ENCODE measurements around the gene MED15.
A peak's percentile ranks its signal among the peaks of the same experiment; 100 is the strongest.
"Not testable (repeated sequence)": the region's sequence is repeated elsewhere in the genome, so short reads cannot be mapped to it uniquely, and the experiment has no call there.

The MED15 gene

GRCh38 chr22:20606041-20606783 is 98.8 kb downstream of the MED15 start:
- DNase-seq, result peak; percentile 64

GRCh38 chr22:20606784-20607128 is 99.3 kb downstream of the MED15 start:
- DNase-seq, result no peak

- no peak for DNase-seq
Measured at GRCh38 chr22:20607157-20607907, 99.9 kb downstream of the MED15 start.

DNA sequence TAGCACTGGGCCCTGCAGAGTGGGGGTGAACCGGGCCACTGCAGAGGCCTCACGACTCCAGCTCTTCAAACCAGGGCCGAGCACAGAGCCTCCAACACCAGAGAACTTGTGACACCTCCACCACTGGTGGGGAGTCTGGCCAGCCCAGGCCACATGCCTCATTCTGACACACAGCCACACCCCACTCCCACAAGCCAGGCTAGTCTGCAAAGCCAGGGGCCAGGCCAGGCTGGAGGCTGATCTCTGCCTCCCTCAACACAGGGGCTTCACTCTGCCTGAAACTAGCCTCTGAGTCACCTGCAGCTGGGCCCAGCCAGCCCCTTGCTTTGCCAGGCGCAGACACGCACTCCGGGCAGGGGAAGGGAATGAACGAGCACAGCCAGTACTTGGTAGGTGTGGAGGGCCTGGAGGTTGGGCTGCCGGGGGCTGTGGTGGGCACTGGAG is 102.9 kb downstream of the MED15 start:
- DNase-seq, result no peak

DNA sequence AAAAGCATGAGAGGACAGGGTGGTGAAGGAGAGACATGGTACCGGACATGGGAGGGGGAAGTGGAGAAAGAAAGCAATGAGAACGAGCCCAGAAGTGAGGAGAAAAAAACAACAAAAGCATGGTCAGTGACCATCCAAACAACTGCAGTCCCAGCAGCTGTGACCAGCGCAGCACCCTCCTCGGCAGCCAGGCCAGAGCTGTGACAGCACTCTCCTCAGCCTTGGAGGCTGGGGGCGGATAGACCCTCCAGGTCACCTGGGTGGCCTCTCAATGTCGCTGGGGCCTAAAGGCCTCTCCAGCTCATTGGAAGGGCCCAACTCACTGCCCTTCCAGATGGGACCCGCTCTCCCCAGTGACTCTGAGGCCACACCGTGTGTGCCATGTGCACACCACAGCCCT is 103.3 kb downstream of the MED15 start:
- DNase-seq, result no peak

GRCh38 chr22:20611418-20611817 is 104.0 kb downstream of the MED15 start:
- DNase-seq, result no peak

DNA sequence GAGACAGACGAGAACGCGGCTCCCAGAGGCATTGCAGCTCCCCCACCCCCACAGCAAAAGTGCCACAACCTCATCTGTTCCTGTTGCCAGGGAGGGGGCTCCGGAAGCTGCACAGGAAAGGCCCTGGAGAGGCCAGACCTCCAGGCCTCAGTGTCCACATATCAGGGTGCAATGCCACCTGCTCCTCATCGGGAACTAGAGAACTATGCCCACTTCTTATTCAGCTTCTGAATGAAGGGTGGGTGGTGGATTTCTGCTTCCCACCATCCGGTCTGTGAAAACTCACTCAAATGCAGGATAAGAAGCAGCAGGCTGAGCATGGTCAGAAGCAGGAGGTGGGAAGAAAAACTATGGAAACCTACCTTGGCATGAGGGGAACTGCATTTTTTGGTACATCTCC is 105.9 kb downstream of the MED15 start:
- no peak for DNase-seq

DNA sequence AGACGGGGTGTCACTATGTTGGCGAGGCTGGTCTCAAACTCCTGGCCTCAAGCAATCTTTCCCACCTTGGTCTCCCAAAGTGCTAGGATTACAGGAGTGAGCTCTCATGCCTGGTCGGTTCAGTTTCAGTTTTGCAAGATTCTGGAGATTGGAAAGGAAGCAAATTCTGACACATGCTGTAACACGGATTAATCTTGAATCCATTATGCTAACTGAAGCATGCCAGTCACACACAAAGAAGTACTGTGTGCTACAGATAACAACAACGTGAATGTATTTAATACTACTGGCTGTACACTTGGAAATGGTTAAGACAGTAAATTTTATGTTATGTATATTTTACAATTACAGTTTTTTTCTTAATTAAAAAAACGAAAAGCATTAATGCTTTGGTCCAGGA is 107.6 kb downstream of the MED15 start:
- no peak for DNase-seq

DNA sequence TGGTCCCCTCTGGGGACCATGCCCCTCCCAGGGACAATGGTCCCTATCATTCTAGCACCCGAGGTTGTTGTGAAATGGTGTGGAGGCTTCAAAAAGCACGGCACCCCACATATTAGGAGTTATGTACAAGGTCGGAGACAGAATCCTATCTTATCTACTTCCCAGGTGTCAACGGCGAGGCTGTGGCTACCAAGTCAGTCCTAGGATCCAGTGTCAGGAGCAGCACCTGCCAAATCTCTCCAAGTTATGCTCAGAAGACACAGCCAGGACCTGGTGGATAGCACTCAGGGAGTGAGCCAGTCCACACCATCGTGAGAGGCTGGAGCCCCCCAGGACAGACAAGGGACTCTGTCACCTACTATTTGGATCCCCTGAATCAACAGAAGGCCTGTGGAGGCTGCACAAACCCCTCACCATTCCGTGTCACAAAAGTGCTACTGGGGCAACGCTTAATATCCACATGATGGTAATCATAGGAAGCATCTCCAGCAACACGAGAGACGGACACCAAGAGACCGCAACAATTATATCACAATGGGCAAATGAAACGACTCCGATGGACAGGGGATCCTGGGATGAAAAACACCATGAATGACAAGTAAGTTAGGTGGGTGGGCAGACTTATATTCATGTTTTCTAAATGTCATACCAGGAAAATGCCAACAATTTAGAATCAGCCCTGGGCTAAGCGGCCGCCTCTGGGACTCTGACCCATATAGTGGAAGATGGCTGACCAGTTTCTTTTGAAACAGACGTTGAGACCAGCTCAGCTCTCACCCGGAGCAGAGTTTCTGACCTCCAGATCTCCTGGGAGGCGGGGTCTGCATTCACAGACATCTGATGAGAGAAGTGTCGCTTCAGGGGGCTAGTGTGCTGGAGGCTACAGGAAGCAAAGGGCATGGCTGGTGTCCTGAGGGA is 108.4 kb downstream of the MED15 start:
- DNase-seq, result no peak

DNA sequence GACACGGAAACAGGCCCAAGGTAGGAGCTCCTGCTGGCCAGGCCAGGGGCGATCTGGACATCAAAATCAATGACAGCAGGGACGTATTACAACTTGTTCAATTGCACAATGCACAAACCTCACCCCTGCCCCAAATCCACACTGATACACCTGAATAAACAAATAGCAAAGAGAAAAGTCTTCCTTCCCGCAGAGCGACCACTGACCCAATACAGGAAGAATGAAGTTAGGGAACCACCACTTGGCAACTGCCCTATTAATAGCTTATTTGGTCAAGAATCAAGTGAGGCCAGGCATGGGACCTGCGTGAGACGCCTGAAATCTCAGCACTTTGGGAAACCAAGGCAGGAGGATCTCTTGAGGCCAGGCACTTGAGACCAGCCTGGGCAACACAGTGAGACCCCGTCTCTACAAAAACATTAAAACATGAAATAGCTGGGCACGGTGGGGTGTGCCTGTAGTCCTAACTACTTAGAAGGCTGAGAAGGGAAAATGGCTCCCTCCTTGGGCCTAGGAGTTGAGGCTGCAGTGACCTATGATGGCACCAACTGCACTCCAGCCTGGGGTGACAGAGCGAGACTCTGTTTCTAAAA is 109.1 kb downstream of the MED15 start:
- DNase-seq, result no peak

DNA sequence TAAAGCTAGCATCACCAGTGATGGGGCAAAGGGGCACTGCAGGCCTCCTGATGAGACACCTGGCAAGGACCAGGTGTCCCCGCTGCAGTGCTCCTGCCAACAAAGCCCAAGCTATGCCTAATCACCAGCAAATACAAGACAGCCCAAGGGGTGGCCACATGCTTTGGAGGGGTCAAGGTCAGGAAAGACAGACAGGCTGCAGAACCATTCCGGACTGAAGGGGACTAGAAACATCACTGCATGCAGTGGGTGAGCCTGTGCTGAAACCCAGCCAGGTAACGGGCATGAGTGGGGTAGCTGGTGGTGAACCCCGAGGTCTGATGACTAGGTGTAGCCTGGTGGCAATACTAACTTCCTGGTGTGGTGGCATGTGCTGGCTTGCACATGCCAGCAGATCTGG is 111.1 kb downstream of the MED15 start:
- no peak for DNase-seq

DNA sequence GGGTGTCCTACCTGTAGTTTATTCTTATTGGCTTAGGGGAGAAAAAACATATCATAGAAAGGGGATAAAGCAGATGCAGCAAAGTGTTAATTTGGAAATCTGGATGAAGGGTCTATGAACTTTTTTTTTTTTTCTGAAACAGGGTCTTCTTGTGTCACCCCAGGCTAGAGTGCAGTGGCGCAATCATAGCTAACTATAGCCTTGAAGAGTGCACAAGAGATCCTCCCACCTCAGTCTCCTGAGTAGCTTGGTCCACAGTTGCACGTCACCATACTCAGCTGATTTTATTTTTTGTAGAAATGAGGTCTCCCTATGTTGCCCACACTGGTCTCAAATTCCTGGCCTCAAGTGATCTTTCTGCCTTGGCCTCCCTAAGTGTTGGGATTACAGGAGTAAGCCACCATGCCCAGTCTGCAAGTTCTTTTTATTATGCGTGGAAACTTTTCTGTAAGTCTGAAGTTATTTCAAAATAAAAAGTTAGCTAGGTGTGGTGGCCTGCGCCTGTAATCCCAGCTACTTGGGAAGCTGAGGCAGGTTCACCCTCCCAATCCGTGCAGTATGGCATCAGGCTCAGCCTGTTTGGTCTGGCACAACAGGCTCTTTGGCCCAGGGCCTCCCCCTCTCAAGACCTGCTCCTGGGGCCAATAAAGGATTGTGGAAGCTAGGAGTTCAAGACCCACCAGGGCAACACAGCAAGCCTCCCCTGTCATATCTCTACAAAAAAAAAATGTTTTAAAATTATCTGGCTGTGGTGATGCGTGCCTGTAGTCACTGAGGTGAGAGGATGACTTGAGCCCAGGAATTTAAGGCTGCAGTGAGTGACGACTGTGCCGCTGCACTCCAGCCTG is 111.9 kb downstream of the MED15 start:
- DNase-seq, result no peak

DNA sequence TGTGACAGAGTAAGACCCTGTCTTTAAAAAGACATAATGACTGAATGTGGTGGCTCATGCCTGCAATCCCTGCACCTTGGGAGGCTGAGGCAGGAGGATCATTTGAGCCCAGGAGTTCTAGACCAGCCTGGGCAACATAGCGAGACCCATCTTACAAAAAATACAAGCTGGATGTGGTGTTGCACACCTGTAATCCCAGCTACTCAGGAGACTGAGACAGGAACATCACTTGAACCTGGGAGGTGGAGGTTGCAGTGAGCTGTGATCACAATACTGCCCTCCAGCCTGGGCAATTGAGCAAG is 112.4 kb downstream of the MED15 start:
- DNase-seq, result not testable (repeated sequence)

DNA sequence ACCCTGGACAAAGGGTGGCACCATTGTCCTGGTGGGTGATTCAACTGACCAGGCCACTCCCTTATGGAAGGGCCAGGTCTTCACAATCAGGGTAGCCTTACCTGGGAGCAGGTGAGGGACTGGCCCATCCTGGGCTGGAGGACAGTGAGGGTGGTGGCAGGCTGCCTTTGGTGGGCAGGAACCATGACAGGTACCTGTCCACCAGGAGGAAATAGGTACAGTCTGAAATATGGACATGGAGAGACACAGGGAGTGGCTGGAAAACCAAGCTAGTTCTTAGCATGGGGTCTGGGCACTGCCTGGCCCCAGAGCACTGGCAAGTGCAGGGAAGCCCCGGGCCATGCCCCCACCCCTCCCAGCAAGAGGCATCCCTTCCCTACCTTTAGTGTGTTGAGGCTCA is 113.8 kb downstream of the MED15 start:
- DNase-seq, result no peak

- DNase-seq, result no peak
Measured at GRCh38 chr22:20622650-20623339, 115.4 kb downstream of the MED15 start.

- peak; percentile 39 for DNase-seq
Measured at GRCh38 chr22:20624161-20624616, 116.8 kb downstream of the MED15 start.

DNA sequence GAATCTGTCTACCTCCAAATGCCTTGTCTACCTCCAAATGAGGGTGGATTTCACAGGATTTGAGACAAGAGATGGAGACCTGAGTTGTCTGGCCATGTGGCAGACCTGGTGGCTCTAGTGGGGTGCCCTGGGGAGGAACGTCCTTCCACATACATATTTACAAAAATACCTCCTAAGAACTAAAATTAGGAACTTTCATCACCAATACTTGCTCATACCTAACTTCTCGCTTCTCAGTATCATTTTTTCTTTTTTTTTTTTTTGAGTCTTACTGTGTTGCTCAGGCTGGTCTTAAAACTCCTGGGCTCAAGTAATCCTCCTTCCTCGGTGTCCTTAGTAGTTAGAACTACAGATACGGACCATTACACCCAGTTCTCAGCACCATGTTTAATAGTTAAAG is 117.9 kb downstream of the MED15 start:
- no peak for DNase-seq

DNA sequence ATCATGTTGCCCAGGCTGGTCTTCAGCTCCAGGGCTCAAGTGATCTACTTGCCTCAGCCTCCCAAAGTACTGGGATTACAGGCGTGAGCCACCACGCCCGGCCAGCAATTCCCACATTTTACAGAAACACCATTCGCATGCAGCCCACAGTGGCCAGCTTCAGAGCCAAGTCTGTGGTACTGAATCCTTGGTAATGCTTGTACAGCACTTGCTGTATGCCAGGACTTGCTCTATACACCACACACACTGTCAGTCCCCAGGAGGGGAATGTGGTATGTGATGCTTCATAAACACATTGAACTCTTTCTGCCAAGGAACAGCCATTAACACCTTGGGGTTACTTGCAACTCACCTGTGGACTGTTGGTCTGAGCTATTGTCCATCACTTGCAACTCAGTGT is 119.4 kb downstream of the MED15 start:
- no peak for DNase-seq

DNA sequence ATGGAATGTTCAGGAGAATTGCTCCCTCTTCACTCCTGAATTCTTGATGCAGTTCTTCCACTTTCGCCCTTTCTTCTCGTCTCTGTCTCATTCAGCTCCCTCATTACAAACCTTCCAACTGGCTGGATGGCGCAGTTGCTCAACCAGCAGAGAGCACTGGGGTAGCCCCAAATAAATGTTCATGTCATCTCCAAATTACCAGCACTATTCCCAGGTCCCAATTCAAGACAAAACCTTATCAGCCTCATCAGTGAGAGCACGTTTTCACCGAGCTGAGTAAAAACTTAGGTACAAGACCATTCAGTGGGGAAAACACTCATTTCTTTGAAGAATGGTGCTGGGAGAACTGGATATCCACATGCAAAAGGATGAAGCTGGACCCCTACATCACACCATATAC is 120.0 kb downstream of the MED15 start:
- no peak for DNase-seq

DNA sequence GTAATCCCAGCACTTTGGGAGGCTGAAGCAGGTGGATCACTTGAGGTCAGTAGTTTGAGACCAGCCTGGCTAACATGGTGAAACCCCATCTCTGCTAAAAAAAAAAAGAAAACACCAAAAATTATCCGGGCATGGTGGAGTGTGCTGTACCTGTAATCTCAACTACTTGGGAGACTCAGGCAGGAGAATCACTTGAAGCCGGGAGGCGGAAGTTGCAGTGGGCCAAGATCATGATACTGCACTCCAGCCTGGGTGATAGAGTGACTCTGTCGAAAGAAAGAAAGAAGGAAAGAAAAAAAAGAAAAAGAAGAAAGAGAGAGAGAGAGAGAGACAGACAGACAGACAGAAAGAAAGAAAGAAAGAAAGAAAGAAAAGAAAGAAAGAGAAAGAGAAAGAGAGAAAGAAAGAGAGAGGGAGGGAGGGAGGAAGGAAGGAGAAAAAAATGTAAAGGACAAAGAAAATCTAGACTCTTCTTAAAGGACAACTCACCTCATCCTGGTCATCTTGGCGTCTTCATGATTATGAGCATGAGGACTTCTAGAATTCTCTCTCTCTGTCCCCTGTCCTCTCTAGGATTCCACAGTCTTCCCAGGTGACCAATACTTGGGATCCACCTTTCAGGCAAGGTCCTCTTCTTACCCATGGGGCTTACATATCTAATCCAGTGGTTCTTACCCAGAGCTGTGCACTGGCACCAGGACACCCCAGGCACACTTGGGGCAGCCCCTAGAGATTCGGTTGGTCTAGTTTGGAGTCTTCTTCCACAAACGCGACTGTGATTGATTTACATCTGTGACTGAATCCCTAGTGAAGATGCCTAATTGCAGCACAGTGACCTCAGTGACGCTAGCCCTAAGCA is 120.9 kb downstream of the MED15 start:
- no peak for DNase-seq

GRCh38 chr22:20629401-20629800 is 122.0 kb downstream of the MED15 start:
- no peak for DNase-seq

All from activated naive CD4-positive, alpha-beta T cell treated with Interleukin-2 at 50 U/mL for 16 hours (primary cell).